DND-41 (cell line): ENCODE data around the gene GPR160.

Experiments used
- ATAC-seq: fragments of 200-7000 bp; cut with Tn5 transposase; 3 replicates; pipeline ENCODE4 v1.9.1; 2021; ENCODE audit warnings: low read depth; ENCODE audit not compliant: insufficient read depth
- DNase-seq: peaks from one replicate; pipeline ENCODE4 v3.0.0-alpha.2; 2020
- H2AFZ ChIP-seq: 2 replicates; pipeline ENCODE4 v1.6.0; 2012; ENCODE audit warnings: low read depth, low read length
- H3K27ac ChIP-seq: 2 replicates; pipeline ENCODE4 v1.5.1; 2012; ENCODE audit warnings: low read length, inconsistent platforms
- H3K27me3 ChIP-seq: fragments of 200-600 bp; sonication (generic); 2 replicates; pipeline ENCODE4 v1.6.0; 2012; ENCODE audit warnings: low read length, mild to moderate bottlenecking, inconsistent platforms; ENCODE audit not compliant: insufficient read depth, poor library complexity
- H3K36me3 ChIP-seq: 2 replicates; pipeline ENCODE4 v1.5.1; 2012; ENCODE audit warnings: low read length, inconsistent platforms; ENCODE audit not compliant: insufficient read depth
- H3K4me1 ChIP-seq: 2 replicates; pipeline ENCODE4 v1.5.1; 2012; ENCODE audit warnings: mild to moderate bottlenecking, low read length; ENCODE audit not compliant: insufficient read depth
- H3K4me2 ChIP-seq: 2 replicates; pipeline ENCODE4 v1.6.0; 2012; ENCODE audit warnings: mild to moderate bottlenecking, moderate library complexity, low read length, inconsistent platforms; ENCODE audit not compliant: insufficient read depth
- H3K4me3 ChIP-seq, 2 experiments: fragments of 200-600 bp in 1 of 2; shearing (Covaris generic) in 1 of 2; 2 replicates each; pipeline ENCODE4 v1.5.1; 2012 to 2016; ENCODE audit warnings: inconsistent platforms in 2 of 2, low read length in 2 of 2, mild to moderate bottlenecking in 2 of 2, low read depth in 1 of 2, moderate library complexity in 1 of 2
- H3K79me2 ChIP-seq: 2 replicates; pipeline ENCODE4 v1.6.0; 2012; ENCODE audit warnings: low read length, inconsistent platforms; ENCODE audit not compliant: insufficient read depth
- H3K9ac ChIP-seq: 2 replicates; pipeline ENCODE4 v1.6.0; 2012; ENCODE audit warnings: low read depth, mild to moderate bottlenecking, inconsistent platforms, low read length, moderate library complexity
- H3K9me3 ChIP-seq: 2 replicates; pipeline ENCODE4 v1.5.1; 2012; ENCODE audit warnings: low read length, moderate library complexity, mild to moderate bottlenecking, inconsistent platforms; ENCODE audit not compliant: insufficient read depth, severe bottlenecking
- H4K20me1 ChIP-seq: 2 replicates; pipeline ENCODE4 v1.6.0; 2012; ENCODE audit warnings: low read length; ENCODE audit not compliant: insufficient read depth
- EZH2 ChIP-seq: IDR thresholded peaks from 3 replicates; pipeline ENCODE4 v1.6.1; 2012; ENCODE audit warnings: borderline replicate concordance, low read depth, mild to moderate bottlenecking, moderate library complexity, low read length, inconsistent platforms; ENCODE audit not compliant: severe bottlenecking
- TF ChIP-seq, protein P1 (sequence below): IDR thresholded peaks from 2 replicates; pipeline ENCODE4 v1.5.1; 2012; ENCODE audit warnings: borderline replicate concordance, low read length, moderate library complexity, mild to moderate bottlenecking; ENCODE audit not compliant: poor library complexity, severe bottlenecking; ENCODE audit errors: extremely low read depth

Gene GPR160

DNA sequence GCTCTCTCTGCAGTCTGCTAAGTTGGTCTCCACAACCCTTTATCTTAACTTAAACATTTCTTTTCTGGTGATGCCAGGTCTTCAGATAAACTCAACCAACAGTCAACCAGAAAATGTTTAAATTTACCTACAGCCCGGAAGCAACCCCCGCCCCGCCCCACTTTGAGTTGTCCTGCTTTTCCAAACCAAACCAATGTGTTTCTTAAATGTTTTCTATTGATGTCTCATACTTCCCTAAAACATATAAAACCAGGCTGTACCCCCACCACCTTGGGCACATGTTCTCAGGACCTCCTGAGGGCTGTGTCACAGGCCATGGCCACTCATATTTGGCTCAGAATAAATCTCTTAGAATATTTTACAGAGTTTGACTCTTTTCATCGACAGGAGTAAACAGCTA, 13.2 kb upstream of the GPR160 start:
- Histone ChIP-seq H3K9ac (no peak overlapping the region), H3K9me3 (no peaks in the 10 kb centered on the region), H3K27ac (no peak overlapping the region), H3K4me1 (peaks cover 10% of the 10 kb centered on the region), H3K4me3 (no peak overlapping the region), H4K20me1 (no peaks in the 10 kb centered on the region), H3K27me3 (no peaks in the 10 kb centered on the region), H3K79me2 (no peaks in the 10 kb centered on the region), H2AFZ (no peak overlapping the region), H3K36me3 (no peaks in the 10 kb centered on the region), H3K4me2 (no peak overlapping the region)
- no peak for TF ChIP-seq EZH2
- TF ChIP-seq, protein P1, sequence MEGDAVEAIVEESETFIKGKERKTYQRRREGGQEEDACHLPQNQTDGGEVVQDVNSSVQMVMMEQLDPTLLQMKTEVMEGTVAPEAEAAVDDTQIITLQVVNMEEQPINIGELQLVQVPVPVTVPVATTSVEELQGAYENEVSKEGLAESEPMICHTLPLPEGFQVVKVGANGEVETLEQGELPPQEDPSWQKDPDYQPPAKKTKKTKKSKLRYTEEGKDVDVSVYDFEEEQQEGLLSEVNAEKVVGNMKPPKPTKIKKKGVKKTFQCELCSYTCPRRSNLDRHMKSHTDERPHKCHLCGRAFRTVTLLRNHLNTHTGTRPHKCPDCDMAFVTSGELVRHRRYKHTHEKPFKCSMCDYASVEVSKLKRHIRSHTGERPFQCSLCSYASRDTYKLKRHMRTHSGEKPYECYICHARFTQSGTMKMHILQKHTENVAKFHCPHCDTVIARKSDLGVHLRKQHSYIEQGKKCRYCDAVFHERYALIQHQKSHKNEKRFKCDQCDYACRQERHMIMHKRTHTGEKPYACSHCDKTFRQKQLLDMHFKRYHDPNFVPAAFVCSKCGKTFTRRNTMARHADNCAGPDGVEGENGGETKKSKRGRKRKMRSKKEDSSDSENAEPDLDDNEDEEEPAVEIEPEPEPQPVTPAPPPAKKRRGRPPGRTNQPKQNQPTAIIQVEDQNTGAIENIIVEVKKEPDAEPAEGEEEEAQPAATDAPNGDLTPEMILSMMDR, result no peak
- DNase-seq, result no peak
- ATAC-seq, result no peak

GRCh38 chr3:170027233-170028102, 10.3 kb upstream of the GPR160 start:
- Histone ChIP-seq H4K20me1 (no peaks in the 10 kb centered on the region), H3K4me3 (no peak overlapping the region), H3K4me2 (no peak overlapping the region), H3K4me1 (peaks cover 32% of the 10 kb centered on the region), H3K79me2 (no peaks in the 10 kb centered on the region), H3K27me3 (no peaks in the 10 kb centered on the region), H3K9me3 (no peaks in the 10 kb centered on the region), H3K9ac (no peak overlapping the region), H3K36me3 (no peaks in the 10 kb centered on the region), H2AFZ (0 out of 2 replicates have a peak overlapping the region, but pooled peaks have one; percentile 23), H3K27ac (peak overlapping the region; percentile 42)
- TF ChIP-seq EZH2, result no peak
- TF ChIP-seq, protein P1, result no peak
- ATAC-seq (peak; percentile 35), DNase-seq (peak; percentile 27)

- TF ChIP-seq, protein P1, result peak; percentile 10
- TF ChIP-seq EZH2, result no peak
- Histone ChIP-seq H3K36me3 (no peaks in the 10 kb centered on the region), H3K27me3 (no peaks in the 10 kb centered on the region), H3K79me2 (no peaks in the 10 kb centered on the region), H4K20me1 (no peaks in the 10 kb centered on the region), H3K4me1 (peaks cover 47% of the 10 kb centered on the region), H3K9me3 (no peaks in the 10 kb centered on the region), H3K4me3 (no peak overlapping the region), H2AFZ (peak overlapping the region; percentile 50), H3K27ac (peak overlapping the region; percentile 85), H3K9ac (peak overlapping the region; percentile 10; the same call in 1 of the 2 replicates), H3K4me2 (0 out of 2 replicates have a peak overlapping the region, but pooled peaks have one; percentile 12)
- ATAC-seq, result peak; percentile 97
- peak; percentile 86 for DNase-seq
These were observed 4.3 kb upstream of the GPR160 start for GRCh38 chr3:170033489-170033888.
